GM12874 (cell line): ENCODE measurements around the gene RIPPLY1.
A peak's percentile ranks its signal among the peaks of the same experiment; 100 is the strongest.

Experiments
- TF ChIP-seq, protein P1 (sequence below): IDR thresholded peaks from 2 replicates; pipeline ENCODE4 v1.5.1; 2011; ENCODE audit warnings: low read depth, mild to moderate bottlenecking, control low read depth, low read length, moderate library complexity; ENCODE audit not compliant: insufficient read depth

The RIPPLY1 gene

DNA sequence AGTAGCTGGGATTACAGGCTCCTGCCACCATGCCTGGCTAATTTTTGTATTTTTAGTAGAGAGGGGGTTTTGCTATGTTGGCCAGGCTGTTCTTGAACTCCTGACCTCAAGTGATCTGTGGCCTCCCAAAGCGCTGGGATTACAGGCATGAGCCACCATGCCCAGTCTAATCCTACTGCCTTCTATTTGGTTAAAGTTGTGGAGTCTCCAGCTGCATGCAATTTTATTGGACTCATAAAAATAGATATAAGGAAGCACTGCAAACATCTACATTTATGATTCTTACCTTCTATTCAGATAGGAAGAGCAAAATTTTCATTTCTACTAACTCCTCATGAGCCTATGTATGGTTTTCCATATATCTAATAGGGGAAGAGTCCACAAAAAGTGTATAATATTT is 13.7 kb downstream of the RIPPLY1 start:
- TF ChIP-seq, protein P1, sequence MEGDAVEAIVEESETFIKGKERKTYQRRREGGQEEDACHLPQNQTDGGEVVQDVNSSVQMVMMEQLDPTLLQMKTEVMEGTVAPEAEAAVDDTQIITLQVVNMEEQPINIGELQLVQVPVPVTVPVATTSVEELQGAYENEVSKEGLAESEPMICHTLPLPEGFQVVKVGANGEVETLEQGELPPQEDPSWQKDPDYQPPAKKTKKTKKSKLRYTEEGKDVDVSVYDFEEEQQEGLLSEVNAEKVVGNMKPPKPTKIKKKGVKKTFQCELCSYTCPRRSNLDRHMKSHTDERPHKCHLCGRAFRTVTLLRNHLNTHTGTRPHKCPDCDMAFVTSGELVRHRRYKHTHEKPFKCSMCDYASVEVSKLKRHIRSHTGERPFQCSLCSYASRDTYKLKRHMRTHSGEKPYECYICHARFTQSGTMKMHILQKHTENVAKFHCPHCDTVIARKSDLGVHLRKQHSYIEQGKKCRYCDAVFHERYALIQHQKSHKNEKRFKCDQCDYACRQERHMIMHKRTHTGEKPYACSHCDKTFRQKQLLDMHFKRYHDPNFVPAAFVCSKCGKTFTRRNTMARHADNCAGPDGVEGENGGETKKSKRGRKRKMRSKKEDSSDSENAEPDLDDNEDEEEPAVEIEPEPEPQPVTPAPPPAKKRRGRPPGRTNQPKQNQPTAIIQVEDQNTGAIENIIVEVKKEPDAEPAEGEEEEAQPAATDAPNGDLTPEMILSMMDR = no peak

DNA sequence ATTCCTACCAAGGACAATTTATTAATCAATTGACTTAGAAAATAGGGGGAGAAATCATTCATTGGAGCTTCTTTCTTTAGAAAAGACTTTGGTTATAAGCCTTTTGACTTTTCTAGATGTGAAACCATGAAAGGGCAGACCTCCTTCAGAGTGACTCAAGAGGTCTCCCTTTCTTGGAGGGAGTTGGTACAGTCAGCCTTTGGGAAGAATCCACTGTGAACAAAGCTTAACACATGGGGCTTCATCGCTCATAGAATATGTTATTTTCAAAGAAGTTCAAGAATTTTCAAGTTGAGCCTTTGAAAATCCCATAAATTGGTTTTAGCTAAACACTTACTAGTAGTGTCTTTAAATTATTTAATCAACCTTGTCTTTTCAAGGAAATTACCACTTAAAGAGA is 28.0 kb downstream of the RIPPLY1 start:
- TF ChIP-seq, protein P1 = no peak

GRCh38 chrX:106874075-106874474 is 29.1 kb downstream of the RIPPLY1 start:
- TF ChIP-seq, protein P1 = no peak

- TF ChIP-seq, protein P1 = no peak
Measured at GRCh38 chrX:106863697-106864096, 39.4 kb downstream of the RIPPLY1 start.

- TF ChIP-seq, protein P1 = peak; percentile 67
Measured at GRCh38 chrX:106862972-106863688, 40.0 kb downstream of the RIPPLY1 start.
